Measurements from ENCODE around the gene ZNF649. TPM values are rescaled to one million over a fixed set of nuclear protein-coding genes. Genes with fewer than 3 reads are reported as not detected.

The ZNF649 gene
- total RNA-seq, 1 donor from 2014 or later, result 28.4 TPM

GRCh38 chr19:51884713-51885112, 20.1 kb downstream of the ZNF649 start:
- Mint-ChIP-seq H3K36me3 (peaks cover 50% of the 10 kb centered on the region), H3K9me3 (peaks cover 56% of the 10 kb centered on the region), H3K27me3 (ENCODE audit: low read depth) (no peaks in the 10 kb centered on the region), H3K4me1 (peaks cover 6% of the 10 kb centered on the region), H3K27ac (no peak overlapping the region), H3K4me3 (no peak overlapping the region)
- TF ChIP-seq CTCF (IDR thresholded peaks at IDR 0.05; ENCODE audit: unreplicated experiment), result no peak
- DNase-seq (ENCODE audit: low spot score in 2 of 2, unreplicated experiment in 2 of 2), result no peak

- H3K9me3 Mint-ChIP-seq, result peaks cover 51% of the 10 kb centered on the region
Observed at GRCh38 chr19:51882518-51882917, 22.3 kb downstream of the ZNF649 start.

GRCh38 chr19:51873097-51873496, 31.7 kb downstream of the ZNF649 start:
- no peak overlapping the region for H3K27ac Mint-ChIP-seq
- no peaks in the 10 kb centered on the region for H3K27me3 Mint-ChIP-seq (ENCODE audit: low read depth)
- TF ChIP-seq CTCF (IDR thresholded peaks at IDR 0.05; ENCODE audit: unreplicated experiment), result no peak
- DNase-seq (ENCODE audit: low spot score in 2 of 2, unreplicated experiment in 2 of 2), result no peak
- H3K4me1 Mint-ChIP-seq, result no peaks in the 10 kb centered on the region
- H3K9me3 Mint-ChIP-seq, result peaks cover 88% of the 10 kb centered on the region
- no peak overlapping the region for H3K4me3 Mint-ChIP-seq
- peaks cover 83% of the 10 kb centered on the region for H3K36me3 Mint-ChIP-seq

More at GRCh38 chr19:51882518-51882917, 22.3 kb downstream of the ZNF649 start:
- Mint-ChIP-seq H3K27ac (no peak overlapping the region), H3K27me3 (ENCODE audit: low read depth) (no peaks in the 10 kb centered on the region), H3K36me3 (peaks cover 47% of the 10 kb centered on the region), H3K4me3 (no peak overlapping the region), H3K4me1 (peaks cover 6% of the 10 kb centered on the region)
- DNase-seq (ENCODE audit: low spot score in 2 of 2, unreplicated experiment in 2 of 2), result no peak
- no peak for TF ChIP-seq CTCF (IDR thresholded peaks at IDR 0.05; ENCODE audit: unreplicated experiment)

GRCh38 chr19:51861870-51862622, 42.8 kb downstream of the ZNF649 start:
- H3K4me3 Mint-ChIP-seq, result no peak overlapping the region

More at GRCh38 chr19:51861870-51862622, 42.8 kb downstream of the ZNF649 start:
- Mint-ChIP-seq H3K36me3 (peaks cover 42% of the 10 kb centered on the region), H3K4me1 (no peaks in the 10 kb centered on the region), H3K27me3 (ENCODE audit: low read depth) (no peaks in the 10 kb centered on the region), H3K27ac (no peak overlapping the region), H3K9me3 (peaks cover 78% of the 10 kb centered on the region)
- DNase-seq (ENCODE audit: low spot score in 2 of 2, unreplicated experiment in 2 of 2), result no peak
- no peak for TF ChIP-seq CTCF (IDR thresholded peaks at IDR 0.05; ENCODE audit: unreplicated experiment)

Other genes with a start within 250 kb of the ZNF649 start
- 83.1 to 88.1 TPM (median 87.6 TPM) in 3 replicates for gene SPACA6, start 211.7 kb downstream of the ZNF649 start, total RNA-seq
- gene HAS1, start 181.0 kb downstream of the ZNF649 start, total RNA-seq, result 0.32 to 0.58 TPM (median 0.44 TPM) in 3 replicates
- gene FPR1, start 153.1 kb downstream of the ZNF649 start, total RNA-seq, result not detected in 3 replicates
- gene FPR2, start 143.8 kb downstream of the ZNF649 start, total RNA-seq, result not detected in 3 replicates
- not detected in 3 replicates for gene FPR3, start 109.9 kb downstream of the ZNF649 start, total RNA-seq
- 23.0 to 27.4 TPM (median 23.1 TPM) in 3 replicates for gene ZNF577, start 17.1 kb downstream of the ZNF649 start, total RNA-seq
- 5.7 to 9.2 TPM (median 8.3 TPM) in 3 replicates for gene ZNF613, start 22.5 kb upstream of the ZNF649 start, total RNA-seq
- gene ZNF350, start 81.8 kb upstream of the ZNF649 start, total RNA-seq, result 14.8 to 16.9 TPM (median 15.3 TPM) in 3 replicates
- 14.3 to 17.0 TPM (median 14.6 TPM) in 3 replicates for gene ZNF615, start 103.2 kb upstream of the ZNF649 start, total RNA-seq
- gene ZNF614, start 123.4 kb upstream of the ZNF649 start, total RNA-seq, result 13.9 to 16.3 TPM (median 15.8 TPM) in 3 replicates
- 23.3 to 25.9 TPM (median 23.7 TPM) in 3 replicates for gene ZNF432, start 143.8 kb upstream of the ZNF649 start, total RNA-seq
- gene ZNF841, start 190.7 kb upstream of the ZNF649 start, total RNA-seq, result 36.4 to 40.5 TPM (median 37.9 TPM) in 3 replicates
- gene ZNF616, start 234.9 kb upstream of the ZNF649 start, total RNA-seq, result 19.1 to 21.7 TPM (median 19.8 TPM) in 3 replicates